Loucy (cell line): ENCODE results near the gene C12orf57.

ENCODE experiments used
- CTCF ChIP-seq: fragments of 200-600 bp; sonication (generic); conservative IDR thresholded peaks from 2 replicates; pipeline ENCODE4 v1.5.1; 2014; ENCODE audit warnings: mild to moderate bottlenecking, antibody characterized with exemption, low read length
- EZH2phosphoT487 ChIP-seq: fragments of 200-600 bp; IDR thresholded peaks from 2 replicates; pipeline ENCODE4 v1.6.1; 2018; ENCODE audit warnings: antibody characterized with exemption, mild to moderate bottlenecking, moderate library complexity, borderline replicate concordance

GRCh38 chr12:6915789-6916285, 28.0 kb upstream of the C12orf57 start:
- TF ChIP-seq CTCF: no peak
- no peak for TF ChIP-seq EZH2phosphoT487
